Osteoblast (primary cell): ENCODE results near the gene NTRK1. TPM values are rescaled to one million over a fixed set of nuclear protein-coding genes. Genes with fewer than 3 reads are reported as not detected.

ENCODE experiments used
- DNase-seq: peaks from one replicate; pipeline ENCODE4 v3.0.0; 2011; ENCODE audit warnings: low spot score, mixed read lengths; ENCODE audit not compliant: insufficient read length; ENCODE audit errors: missing footprints
- H2AFZ ChIP-seq: 2 replicates; pipeline ENCODE4 v1.6.0; 2011; ENCODE audit warnings: mild to moderate bottlenecking, low read length
- H3K27ac ChIP-seq: 2 replicates; pipeline ENCODE4 v1.5.1; 2011; ENCODE audit warnings: mild to moderate bottlenecking, low read depth, low read length, moderate library complexity
- H3K27me3 ChIP-seq: 2 replicates; pipeline ENCODE4 v1.6.0; 2012; ENCODE audit warnings: mild to moderate bottlenecking, control low read depth, inconsistent platforms, low read length, moderate library complexity; ENCODE audit not compliant: insufficient read depth
- H3K36me3 ChIP-seq: 2 replicates; pipeline ENCODE4 v1.5.1; 2011; ENCODE audit warnings: mild to moderate bottlenecking, low read length, control low read depth, moderate library complexity; ENCODE audit not compliant: insufficient read depth
- H3K4me1 ChIP-seq: 2 replicates; pipeline ENCODE4 v1.5.1; 2011; ENCODE audit warnings: mild to moderate bottlenecking, low read length, control low read depth, moderate library complexity; ENCODE audit not compliant: insufficient read depth
- H3K4me2 ChIP-seq: 2 replicates; pipeline ENCODE4 v1.6.0; 2011; ENCODE audit warnings: mild to moderate bottlenecking, low read length; ENCODE audit not compliant: insufficient read depth
- H3K4me3 ChIP-seq: fragments of 200-600 bp; sonication (generic); 3 replicates; pipeline ENCODE4 v1.5.1; 2012; ENCODE audit warnings: mild to moderate bottlenecking, low read length, inconsistent platforms; ENCODE audit not compliant: insufficient read depth
- H3K79me2 ChIP-seq: 2 replicates; pipeline ENCODE4 v1.6.0; 2012; ENCODE audit warnings: mild to moderate bottlenecking, low read length, control low read depth, inconsistent platforms; ENCODE audit not compliant: insufficient read depth
- H3K9me3 ChIP-seq: 2 replicates; pipeline ENCODE4 v1.5.1; 2011; ENCODE audit warnings: low read depth, low read length, control low read depth
- H4K20me1 ChIP-seq: 2 replicates; pipeline ENCODE4 v1.6.0; 2012; ENCODE audit warnings: mild to moderate bottlenecking, low read length, control low read depth; ENCODE audit not compliant: insufficient read depth
- CTCF ChIP-seq: IDR thresholded peaks from 2 replicates; pipeline ENCODE4 v1.5.1; 2011; ENCODE audit warnings: mild to moderate bottlenecking, low read depth, low read length, moderate library complexity; ENCODE audit errors: extremely low read depth
- total RNA-seq: library from RNA; depleted of rRNA; stranded (reverse); fragments of >200 nt; gene quantifications from 2 replicates; pipeline ENCODE4 v1.2.3, GENCODE V29; 2012

Gene NTRK1
- total RNA-seq, 1 donor, result 0.36 TPM

DNA sequence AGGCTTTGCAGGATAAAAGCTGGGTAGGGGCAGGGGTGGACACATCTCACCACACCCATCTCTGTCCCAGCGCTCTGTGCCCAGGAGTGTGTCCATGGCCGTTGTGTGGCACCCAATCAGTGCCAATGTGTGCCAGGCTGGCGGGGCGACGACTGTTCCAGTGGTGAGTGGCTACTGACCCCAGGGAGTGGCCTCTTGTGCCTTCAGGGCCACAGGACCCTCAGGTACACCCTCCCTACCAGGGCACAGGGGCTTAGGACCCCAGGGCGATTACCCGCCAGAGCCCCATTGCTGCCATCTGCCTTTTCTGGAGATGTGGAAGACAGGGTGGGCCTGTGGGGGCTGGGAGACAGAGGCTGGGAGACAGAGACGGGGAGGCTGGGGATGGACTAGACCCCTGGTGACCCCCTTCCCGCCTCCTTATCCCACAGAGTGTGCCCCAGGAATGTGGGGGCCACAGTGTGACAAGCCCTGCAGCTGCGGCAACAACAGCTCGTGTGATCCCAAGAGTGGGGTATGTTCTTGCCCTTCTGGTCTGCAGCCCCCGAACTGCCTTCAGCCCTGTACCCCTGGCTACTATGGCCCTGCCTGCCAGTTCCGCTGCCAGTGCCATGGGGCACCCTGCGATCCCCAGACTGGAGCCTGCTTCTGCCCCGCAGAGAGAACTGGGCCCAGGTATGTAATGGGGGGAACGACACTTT, 45.7 kb downstream of the NTRK1 start:
- no peak for DNase-seq
- peaks cover 39% of the 10 kb centered on the region for H3K4me1 ChIP-seq
- TF ChIP-seq CTCF, result no peak
- H3K4me2 ChIP-seq, result no peak overlapping the region
- H3K27ac ChIP-seq, result peak overlapping the region; percentile 63
- H2AFZ ChIP-seq, result no peak overlapping the region
- no peaks in the 10 kb centered on the region for H3K27me3 ChIP-seq
- peaks cover 7% of the 10 kb centered on the region for H4K20me1 ChIP-seq
- H3K36me3 ChIP-seq, result peaks cover 49% of the 10 kb centered on the region
- no peak overlapping the region for H3K4me3 ChIP-seq
- H3K79me2 ChIP-seq, result peaks cover 57% of the 10 kb centered on the region
- H3K9me3 ChIP-seq, result no peaks in the 10 kb centered on the region

DNA sequence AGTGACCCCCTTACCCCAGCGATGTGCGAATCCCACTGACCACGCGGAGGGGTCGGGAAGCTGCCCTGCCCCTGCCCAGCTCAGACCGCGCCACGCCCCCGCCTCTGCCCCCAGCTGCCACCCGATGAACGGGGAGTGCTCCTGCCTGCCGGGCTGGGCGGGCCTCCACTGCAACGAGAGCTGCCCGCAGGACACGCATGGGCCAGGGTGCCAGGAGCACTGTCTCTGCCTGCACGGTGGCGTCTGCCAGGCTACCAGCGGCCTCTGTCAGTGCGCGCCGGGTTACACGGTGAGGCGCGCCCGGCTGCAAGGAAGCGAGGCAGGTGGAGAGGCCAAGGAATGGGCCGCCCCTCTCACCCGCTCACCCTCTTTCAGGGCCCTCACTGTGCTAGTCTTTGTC, 47.9 kb downstream of the NTRK1 start:
- DNase-seq, result no peak
- Histone ChIP-seq H3K27me3 (no peaks in the 10 kb centered on the region), H3K4me1 (peaks cover 32% of the 10 kb centered on the region), H2AFZ (no peak overlapping the region), H3K36me3 (peaks cover 62% of the 10 kb centered on the region), H4K20me1 (peaks cover 7% of the 10 kb centered on the region), H3K27ac (no peak overlapping the region), H3K4me2 (no peak overlapping the region), H3K79me2 (peaks cover 35% of the 10 kb centered on the region), H3K4me3 (no peak overlapping the region), H3K9me3 (no peaks in the 10 kb centered on the region)
- no peak for TF ChIP-seq CTCF

DNA sequence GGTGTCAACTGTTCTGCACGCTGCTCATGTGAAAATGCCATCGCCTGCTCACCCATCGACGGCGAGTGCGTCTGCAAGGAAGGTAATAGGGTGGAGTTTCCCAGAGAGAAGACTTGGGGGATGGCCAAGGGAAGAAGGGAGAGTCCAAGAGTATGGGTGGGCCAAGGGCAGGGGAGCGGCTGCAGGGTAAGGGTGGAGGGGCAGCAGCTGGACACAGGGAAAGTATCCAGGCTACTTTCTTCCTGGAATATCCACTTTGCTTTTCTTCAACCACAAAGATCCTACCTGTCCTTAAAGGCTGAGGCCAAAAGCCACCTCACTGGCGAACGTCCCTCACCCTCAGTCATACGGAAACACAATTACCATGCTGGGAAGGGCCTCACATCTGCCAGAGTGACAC, 48.3 kb downstream of the NTRK1 start:
- peaks cover 31% of the 10 kb centered on the region for H3K79me2 ChIP-seq

GRCh38 chr1:156909671-156910070, 49.0 kb downstream of the NTRK1 start:
- no peak overlapping the region for H3K4me3 ChIP-seq
- H3K27me3 ChIP-seq, result no peaks in the 10 kb centered on the region
- peaks cover 69% of the 10 kb centered on the region for H3K36me3 ChIP-seq

More for the DNA sequence above, 48.3 kb downstream of the NTRK1 start:
- peaks cover 31% of the 10 kb centered on the region for H3K4me1 ChIP-seq
- H4K20me1 ChIP-seq, result peaks cover 7% of the 10 kb centered on the region
- H3K9me3 ChIP-seq, result no peaks in the 10 kb centered on the region
- no peak overlapping the region for H3K4me2 ChIP-seq
- no peak for TF ChIP-seq CTCF
- DNase-seq, result no peak
- H3K36me3 ChIP-seq, result peaks cover 63% of the 10 kb centered on the region
- no peak overlapping the region for H3K4me3 ChIP-seq
- no peak overlapping the region for H3K27ac ChIP-seq
- no peak overlapping the region for H2AFZ ChIP-seq
- H3K27me3 ChIP-seq, result no peaks in the 10 kb centered on the region

More at GRCh38 chr1:156909671-156910070, 49.0 kb downstream of the NTRK1 start:
- no peak overlapping the region for H2AFZ ChIP-seq
- no peaks in the 10 kb centered on the region for H3K9me3 ChIP-seq
- H3K4me1 ChIP-seq, result peaks cover 38% of the 10 kb centered on the region
- H3K4me2 ChIP-seq, result no peak overlapping the region
- H4K20me1 ChIP-seq, result peaks cover 10% of the 10 kb centered on the region
- no peak for TF ChIP-seq CTCF
- H3K79me2 ChIP-seq, result peaks cover 24% of the 10 kb centered on the region
- DNase-seq, result no peak
- no peak overlapping the region for H3K27ac ChIP-seq
